ENCODE data around the gene IQCH. TPM values are rescaled to one million over a fixed set of nuclear protein-coding genes. Genes with fewer than 3 reads are reported as not detected.

IQCH gene
- polyA plus RNA-seq, 2 of the 4 experiments (the other 2 are of a cell fraction) = 1.5 to 3.8 TPM

DNA sequence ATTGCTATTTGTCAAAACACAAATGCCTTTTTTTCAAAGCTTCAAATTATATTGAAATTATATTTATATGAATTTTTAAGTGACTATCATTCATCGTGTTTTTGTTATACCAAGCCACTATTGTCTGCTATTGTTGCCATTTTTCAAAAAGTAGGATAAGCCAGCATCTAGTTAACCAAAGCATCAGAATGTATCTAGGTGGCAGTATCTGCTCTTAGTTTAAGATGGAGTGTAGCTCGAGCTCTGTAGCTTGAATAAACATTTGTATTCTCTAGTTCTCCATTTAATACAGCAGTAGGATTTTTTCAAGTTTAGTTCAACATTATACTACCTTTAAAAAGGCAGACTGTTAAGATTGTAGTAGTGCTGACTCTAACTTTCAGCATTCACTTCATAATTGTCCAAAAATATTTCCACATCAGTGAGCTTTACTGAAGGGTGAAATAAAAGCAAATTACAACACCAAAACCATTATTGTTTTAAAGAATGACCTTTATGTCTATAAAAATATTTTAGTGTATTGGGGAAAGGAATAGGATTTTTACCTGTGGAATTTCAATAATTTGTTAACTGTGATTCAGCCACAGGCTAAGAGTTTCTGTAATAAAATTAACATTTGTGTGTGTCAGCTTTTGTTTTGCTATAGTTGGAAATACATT lies 246.7 kb downstream of the IQCH start (continued):
- TF ChIP-seq, protein P1, sequence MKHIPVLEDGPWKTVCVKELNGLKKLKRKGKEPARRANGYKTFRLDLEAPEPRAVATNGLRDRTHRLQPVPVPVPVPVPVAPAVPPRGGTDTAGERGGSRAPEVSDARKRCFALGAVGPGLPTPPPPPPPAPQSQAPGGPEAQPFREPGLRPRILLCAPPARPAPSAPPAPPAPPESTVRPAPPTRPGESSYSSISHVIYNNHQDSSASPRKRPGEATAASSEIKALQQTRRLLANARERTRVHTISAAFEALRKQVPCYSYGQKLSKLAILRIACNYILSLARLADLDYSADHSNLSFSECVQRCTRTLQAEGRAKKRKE (CRISPR knock-in tag; IDR thresholded peaks at IDR 0.05; ENCODE audit: low read depth) = no peak
- no peak for TF ChIP-seq RCOR1 (IDR thresholded peaks at IDR 0.05; ENCODE audit: low read depth, low read length)
- TF ChIP-seq NR3C1 (IDR thresholded peaks at IDR 0.05) = no peak

DNA sequence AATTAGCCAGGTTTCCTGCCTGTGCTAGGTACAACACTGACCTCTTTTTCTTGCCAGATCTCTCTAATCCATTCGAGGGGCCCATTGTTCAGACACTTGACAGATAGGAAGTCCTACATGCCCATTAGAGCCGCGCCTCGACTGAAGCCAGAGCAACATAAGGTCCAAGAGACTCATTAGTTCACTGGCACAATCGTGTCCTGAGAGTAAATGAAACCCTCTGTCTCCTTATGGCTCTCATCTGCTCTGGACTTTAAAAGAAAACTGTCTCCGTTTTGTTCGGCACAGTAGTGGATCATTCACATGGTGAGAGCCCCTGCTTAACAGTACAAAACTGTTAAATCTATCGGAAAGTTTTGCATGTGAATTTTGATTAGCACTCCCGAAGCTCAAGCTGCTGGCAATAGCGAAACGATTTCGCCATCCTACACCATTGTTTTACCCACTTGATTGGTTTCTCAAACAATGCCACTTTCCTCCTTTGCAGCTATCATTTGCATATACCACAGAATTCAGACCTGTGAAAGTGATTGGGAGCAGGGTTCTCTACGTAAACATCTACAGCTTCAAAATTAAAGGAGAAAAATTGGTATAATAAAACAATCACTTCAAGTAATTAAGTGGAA lies 247.4 kb downstream of the IQCH start:
- no peak overlapping the region for H3K27ac ChIP-seq
- WGBS (ENCODE audit: missing lambda C conversion rate) = 76% methylated on average over 13 of the region's 13 CpGs
- TF ChIP-seq, protein P2, sequence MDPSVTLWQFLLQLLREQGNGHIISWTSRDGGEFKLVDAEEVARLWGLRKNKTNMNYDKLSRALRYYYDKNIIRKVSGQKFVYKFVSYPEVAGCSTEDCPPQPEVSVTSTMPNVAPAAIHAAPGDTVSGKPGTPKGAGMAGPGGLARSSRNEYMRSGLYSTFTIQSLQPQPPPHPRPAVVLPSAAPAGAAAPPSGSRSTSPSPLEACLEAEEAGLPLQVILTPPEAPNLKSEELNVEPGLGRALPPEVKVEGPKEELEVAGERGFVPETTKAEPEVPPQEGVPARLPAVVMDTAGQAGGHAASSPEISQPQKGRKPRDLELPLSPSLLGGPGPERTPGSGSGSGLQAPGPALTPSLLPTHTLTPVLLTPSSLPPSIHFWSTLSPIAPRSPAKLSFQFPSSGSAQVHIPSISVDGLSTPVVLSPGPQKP (IDR thresholded peaks at IDR 0.05; ENCODE audit: low read depth, low read length) = no peak
- TF ChIP-seq RARB (CRISPR knock-in tag; IDR thresholded peaks at IDR 0.05) = no peak
- no peak for TF ChIP-seq MAFK (IDR thresholded peaks at IDR 0.05; ENCODE audit: partially characterized antibody)
- TF ChIP-seq FOSL2 (IDR thresholded peaks at IDR 0.05) = no peak
- TF ChIP-seq FOSL2 (CRISPR knock-in tag; IDR thresholded peaks at IDR 0.05) = no peak
- TF ChIP-seq, protein P3, sequence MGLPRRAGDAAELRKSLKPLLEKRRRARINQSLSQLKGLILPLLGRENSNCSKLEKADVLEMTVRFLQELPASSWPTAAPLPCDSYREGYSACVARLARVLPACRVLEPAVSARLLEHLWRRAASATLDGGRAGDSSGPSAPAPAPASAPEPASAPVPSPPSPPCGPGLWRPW (IDR thresholded peaks at IDR 0.05) = no peak
- no peak for TF ChIP-seq KDM5A (IDR thresholded peaks at IDR 0.05)
- no peak for TF ChIP-seq FOXS1 (CRISPR knock-in tag; IDR thresholded peaks at IDR 0.05)
- TF ChIP-seq HOXB13 (CRISPR knock-in tag; IDR thresholded peaks at IDR 0.05; ENCODE audit: low read depth) = no peak
- TF ChIP-seq POLR2A (IDR thresholded peaks at IDR 0.05; ENCODE audit: low read length) = no peak
- CTCF ChIA-PET = interaction anchor here (0.6 to 4.9 kb wide), 13 partner anchors 10 to 599 kb away, joined by 3 to 30 read pairs (median 3); no protein-coding TSS in a partner anchor
- no peak overlapping the region for H3K4me2 ChIP-seq
- POLR2A ChIA-PET = no interaction called here
- DNase-seq (ENCODE audit: low read depth in 1 of 2, low spot score in 1 of 2) (no peak), ATAC-seq (no peak), FAIRE-seq (no peak)
- no peak overlapping the region for H3K4me3 ChIP-seq
- H3K9me3 ChIP-seq = no peaks in the 10 kb centered on the region
- no peaks in the 10 kb centered on the region for H3K4me1 ChIP-seq

DNA sequence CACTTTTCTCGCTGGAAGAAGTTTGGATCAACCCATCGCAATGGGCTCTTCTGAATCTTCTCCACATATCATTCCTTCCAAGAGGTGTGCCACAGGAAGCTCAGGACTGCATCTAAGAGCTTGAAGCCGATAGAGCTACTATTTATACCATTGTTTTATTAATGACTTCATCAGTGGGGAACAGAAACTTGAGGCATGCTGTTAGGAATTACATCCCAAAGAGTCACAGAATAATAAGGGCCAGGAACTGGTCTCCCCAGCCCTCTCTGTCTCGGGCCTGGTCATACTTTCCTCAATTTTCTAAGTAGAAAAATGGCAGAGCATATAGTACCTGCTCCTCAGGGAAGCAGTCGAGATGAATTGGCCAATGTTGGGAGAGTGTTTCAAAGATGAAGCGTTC lies 249.5 kb downstream of the IQCH start:
- no peak for ATAC-seq
- no peak overlapping the region for H3K4me3 ChIP-seq
- CTCF ChIA-PET = interaction anchor here (0.8 to 4.9 kb wide), 4 partner anchors 13 to 333 kb away, joined by 3 to 30 read pairs (median 10); no protein-coding TSS in a partner anchor
- DNase-seq (ENCODE audit: low read depth in 1 of 2, low spot score in 1 of 2) = no peak
- H3K4me2 ChIP-seq = no peak overlapping the region
- TF ChIP-seq FOSL2 (IDR thresholded peaks at IDR 0.05) = no peak
- TF ChIP-seq FOSL2 (CRISPR knock-in tag; IDR thresholded peaks at IDR 0.05) = no peak
- TF ChIP-seq KDM1A (IDR thresholded peaks at IDR 0.05; ENCODE audit: low read depth) = no peak
- TF ChIP-seq RNF2 (IDR thresholded peaks at IDR 0.05; ENCODE audit: borderline replicate concordance, low read depth) = no peak
- no peak for TF ChIP-seq RCOR1 (IDR thresholded peaks at IDR 0.05; ENCODE audit: low read depth, low read length)
- TF ChIP-seq, protein P4, sequence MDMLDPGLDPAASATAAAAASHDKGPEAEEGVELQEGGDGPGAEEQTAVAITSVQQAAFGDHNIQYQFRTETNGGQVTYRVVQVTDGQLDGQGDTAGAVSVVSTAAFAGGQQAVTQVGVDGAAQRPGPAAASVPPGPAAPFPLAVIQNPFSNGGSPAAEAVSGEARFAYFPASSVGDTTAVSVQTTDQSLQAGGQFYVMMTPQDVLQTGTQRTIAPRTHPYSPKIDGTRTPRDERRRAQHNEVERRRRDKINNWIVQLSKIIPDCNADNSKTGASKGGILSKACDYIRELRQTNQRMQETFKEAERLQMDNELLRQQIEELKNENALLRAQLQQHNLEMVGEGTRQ (IDR thresholded peaks at IDR 0.05) = no peak
- no peak for TF ChIP-seq RARB (CRISPR knock-in tag; IDR thresholded peaks at IDR 0.05)
- TF ChIP-seq EHF (CRISPR knock-in tag; IDR thresholded peaks at IDR 0.05) = no peak
- TF ChIP-seq, protein P5, sequence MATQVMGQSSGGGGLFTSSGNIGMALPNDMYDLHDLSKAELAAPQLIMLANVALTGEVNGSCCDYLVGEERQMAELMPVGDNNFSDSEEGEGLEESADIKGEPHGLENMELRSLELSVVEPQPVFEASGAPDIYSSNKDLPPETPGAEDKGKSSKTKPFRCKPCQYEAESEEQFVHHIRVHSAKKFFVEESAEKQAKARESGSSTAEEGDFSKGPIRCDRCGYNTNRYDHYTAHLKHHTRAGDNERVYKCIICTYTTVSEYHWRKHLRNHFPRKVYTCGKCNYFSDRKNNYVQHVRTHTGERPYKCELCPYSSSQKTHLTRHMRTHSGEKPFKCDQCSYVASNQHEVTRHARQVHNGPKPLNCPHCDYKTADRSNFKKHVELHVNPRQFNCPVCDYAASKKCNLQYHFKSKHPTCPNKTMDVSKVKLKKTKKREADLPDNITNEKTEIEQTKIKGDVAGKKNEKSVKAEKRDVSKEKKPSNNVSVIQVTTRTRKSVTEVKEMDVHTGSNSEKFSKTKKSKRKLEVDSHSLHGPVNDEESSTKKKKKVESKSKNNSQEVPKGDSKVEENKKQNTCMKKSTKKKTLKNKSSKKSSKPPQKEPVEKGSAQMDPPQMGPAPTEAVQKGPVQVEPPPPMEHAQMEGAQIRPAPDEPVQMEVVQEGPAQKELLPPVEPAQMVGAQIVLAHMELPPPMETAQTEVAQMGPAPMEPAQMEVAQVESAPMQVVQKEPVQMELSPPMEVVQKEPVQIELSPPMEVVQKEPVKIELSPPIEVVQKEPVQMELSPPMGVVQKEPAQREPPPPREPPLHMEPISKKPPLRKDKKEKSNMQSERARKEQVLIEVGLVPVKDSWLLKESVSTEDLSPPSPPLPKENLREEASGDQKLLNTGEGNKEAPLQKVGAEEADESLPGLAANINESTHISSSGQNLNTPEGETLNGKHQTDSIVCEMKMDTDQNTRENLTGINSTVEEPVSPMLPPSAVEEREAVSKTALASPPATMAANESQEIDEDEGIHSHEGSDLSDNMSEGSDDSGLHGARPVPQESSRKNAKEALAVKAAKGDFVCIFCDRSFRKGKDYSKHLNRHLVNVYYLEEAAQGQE (IDR thresholded peaks at IDR 0.05) = no peak
- TF ChIP-seq ZC3H11A (IDR thresholded peaks at IDR 0.05) = no peak
- no peak for TF ChIP-seq HOXB5 (CRISPR knock-in tag; IDR thresholded peaks at IDR 0.05)
- TF ChIP-seq, protein P1 (CRISPR knock-in tag; IDR thresholded peaks at IDR 0.05; ENCODE audit: low read depth) = no peak
- no peak for TF ChIP-seq POLR2A (IDR thresholded peaks at IDR 0.05; ENCODE audit: low read length)
- TF ChIP-seq TFCP2L1 (CRISPR knock-in tag; IDR thresholded peaks at IDR 0.05) = no peak
- no peak for TF ChIP-seq ZSCAN20 (CRISPR knock-in tag; IDR thresholded peaks at IDR 0.05)
- no peak for TF ChIP-seq SREBF2 (IDR thresholded peaks at IDR 0.05)
- no peak for TF ChIP-seq KDM5A (IDR thresholded peaks at IDR 0.05)
- no peak for TF ChIP-seq EHMT2 (IDR thresholded peaks at IDR 0.05; ENCODE audit: low read depth)
- no peak for TF ChIP-seq CHD2 (IDR thresholded peaks at IDR 0.05; ENCODE audit: low read length, partially characterized antibody)
- no peak for TF ChIP-seq RAD21 (conservative IDR thresholded peaks at IDR 0.05 in 1 of 2, IDR thresholded peaks at IDR 0.05 in 1 of 2)
- H3K27ac ChIP-seq = no peak overlapping the region
- no peaks in the 10 kb centered on the region for H3K9me3 ChIP-seq
- POLR2A ChIA-PET = no interaction called here
- 86% methylated on average over 6 of the region's 6 CpGs for WGBS (ENCODE audit: missing lambda C conversion rate)
- FAIRE-seq = no peak
- no peaks in the 10 kb centered on the region for H3K4me1 ChIP-seq

Data from A549 (cell line).